SK-N-SH (cell line): ENCODE measurements around the gene RCSD1.

ENCODE experiments used
- CTCF ChIP-seq: fragments of 200-600 bp; sonication (generic); IDR thresholded peaks from 2 replicates; pipeline ENCODE4 v1.6.1; 2017; ENCODE audit warnings: antibody characterized with exemption, mild to moderate bottlenecking, moderate library complexity
- EZH2phosphoT487 ChIP-seq: fragments of 200-600 bp; sonication (generic); IDR thresholded peaks from 2 replicates; pipeline ENCODE4 v1.6.1; 2017; ENCODE audit warnings: low read depth, mixed run types, mild to moderate bottlenecking, antibody characterized with exemption, moderate library complexity, borderline replicate concordance
- FOXM1 ChIP-seq: IDR thresholded peaks from 2 replicates; pipeline ENCODE4 v1.4.0; 2012; ENCODE audit warnings: low read depth, mild to moderate bottlenecking
- MXI1 ChIP-seq: IDR thresholded peaks from 2 replicates; pipeline ENCODE4 v1.6.1; 2012; ENCODE audit warnings: mild to moderate bottlenecking, low read depth, low read length, improper control_type of control experiment
- RAD21 ChIP-seq: IDR thresholded peaks from 2 replicates; pipeline ENCODE4 v1.6.1; 2012; ENCODE audit warnings: mild to moderate bottlenecking, low read length
- RFX5 ChIP-seq: IDR thresholded peaks from 2 replicates; pipeline ENCODE4 v1.6.1; 2012; ENCODE audit warnings: mild to moderate bottlenecking, improper control_type of control experiment, low read length
- RXRA ChIP-seq: IDR thresholded peaks from 2 replicates; pipeline ENCODE4 v1.4.0; 2012; ENCODE audit warnings: low read depth, mild to moderate bottlenecking, borderline replicate concordance

GRCh38 chr1:167672831-167673230, 42.8 kb downstream of the RCSD1 start:
- TF ChIP-seq RFX5 (no peak), FOXM1 (no peak), CTCF (no peak), RAD21 (no peak), RXRA (no peak), EZH2phosphoT487 (no peak), MXI1 (no peak)
